Measurements from ENCODE around the gene TOP2A.

DNA sequence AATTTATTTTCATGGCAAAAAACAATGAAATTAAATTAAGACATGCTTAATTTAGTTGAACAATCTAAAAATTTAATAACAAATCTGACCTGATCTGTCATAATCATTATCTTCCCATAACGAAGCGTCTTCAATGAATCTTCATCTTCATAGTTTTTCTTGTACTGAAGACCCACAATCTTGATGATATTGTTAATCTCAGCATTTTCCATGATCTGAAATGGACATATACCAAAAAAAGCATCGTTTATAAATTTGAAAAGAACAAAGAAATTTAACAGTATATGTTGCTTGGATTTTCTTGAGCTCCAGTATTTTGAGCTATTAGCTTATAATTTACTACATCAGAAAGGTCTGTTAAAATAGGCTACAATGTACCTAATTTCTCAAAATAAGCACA lies 10.2 kb downstream of the TOP2A start:
- TF ChIP-seq POLR2A (IDR thresholded peaks at IDR 0.05; ENCODE audit: low read depth, low read length) (no peak), PAX5 (IDR thresholded peaks at IDR 0.05; ENCODE audit: insufficient read depth, low read length, severe bottlenecking) (no peak)
